Stimulated activated CD4-positive, alpha-beta T cell treated with anti-CD3 and anti-CD28 coated beads, Interleukin-4, amount 100 ng/mL, for 48 hours (primary cell): Measurements from ENCODE around the gene ESRRA.

Experiments used
- DNase-seq, 2 donors: peaks; one replicate each; pipeline ENCODE4 v3.0.0-alpha.2; 2020; ENCODE audit warnings: low read depth in 2 of 2

The ESRRA gene

DNA sequence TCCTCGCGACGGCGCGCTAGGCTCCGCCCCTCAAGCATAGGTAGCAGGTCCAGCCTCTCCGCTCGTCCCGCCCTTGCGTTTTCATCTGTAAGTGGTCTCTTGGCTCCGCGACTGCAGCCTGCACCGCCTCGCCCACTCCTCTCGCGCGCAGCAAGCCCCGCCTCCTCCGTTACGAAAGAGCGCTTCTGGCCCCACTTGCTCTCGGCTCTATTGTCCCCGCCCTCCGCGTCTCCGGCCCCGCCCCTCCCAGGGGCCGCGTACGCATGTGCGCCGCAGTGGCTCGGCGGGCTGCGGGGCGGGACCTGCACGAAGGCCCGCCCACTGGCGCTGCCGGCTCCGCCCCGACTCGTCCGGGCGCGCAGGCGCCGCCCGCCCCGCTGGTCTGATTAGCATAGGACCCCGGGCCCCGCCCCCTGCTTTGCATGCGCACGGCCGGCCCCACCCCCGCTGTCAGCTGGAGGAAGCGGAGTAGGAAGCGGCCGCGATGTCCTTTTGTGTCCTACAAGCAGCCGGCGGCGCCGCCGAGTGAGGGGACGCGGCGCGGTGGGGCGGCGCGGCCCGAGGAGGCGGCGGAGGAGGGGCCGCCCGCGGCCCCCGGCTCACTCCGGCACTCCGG, at the start of gene ESRRA:
Gene ESRRA, plus strand, starts transcription at position 450 of the 616 bp plus-strand sequence. CDS start 1,656 bp downstream, outside the sequence.
- peak; percentile 100 for DNase-seq

DNA sequence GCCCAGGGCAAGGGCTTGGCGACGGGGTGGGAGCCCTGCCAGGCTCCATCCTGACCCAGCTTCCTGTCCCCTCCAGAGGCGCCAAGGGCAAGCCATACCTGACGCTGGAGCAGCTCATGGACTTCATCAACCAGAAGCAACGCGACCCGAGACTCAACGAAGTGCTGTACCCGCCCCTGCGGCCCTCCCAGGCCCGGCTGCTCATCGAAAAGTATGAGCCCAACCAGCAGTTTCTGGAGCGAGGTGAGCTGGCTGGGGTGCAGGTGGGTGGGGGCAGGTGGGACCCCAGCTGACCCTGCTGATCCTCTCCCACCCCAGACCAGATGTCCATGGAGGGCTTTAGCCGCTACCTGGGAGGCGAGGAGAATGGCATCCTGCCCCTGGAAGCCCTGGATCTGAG, 49.0 kb upstream of the ESRRA start:
- no peak for DNase-seq

DNA sequence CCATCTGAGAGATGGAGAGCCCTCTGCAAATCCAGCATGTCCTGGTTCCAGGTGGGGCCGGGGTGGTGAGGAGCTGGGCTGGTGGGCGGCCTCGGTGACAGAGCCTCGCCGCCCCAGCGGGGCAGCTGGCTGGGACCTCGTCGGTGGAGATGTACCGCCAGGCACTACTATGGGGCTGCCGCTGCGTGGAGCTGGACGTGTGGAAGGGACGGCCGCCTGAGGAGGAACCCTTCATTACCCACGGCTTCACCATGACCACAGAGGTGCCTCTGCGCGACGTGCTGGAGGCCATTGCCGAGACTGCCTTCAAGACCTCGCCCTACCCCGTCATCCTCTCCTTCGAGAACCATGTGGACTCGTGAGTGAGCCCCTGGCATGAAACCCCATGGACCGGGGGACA, 47.0 kb upstream of the ESRRA start:
- DNase-seq, result no peak

DNA sequence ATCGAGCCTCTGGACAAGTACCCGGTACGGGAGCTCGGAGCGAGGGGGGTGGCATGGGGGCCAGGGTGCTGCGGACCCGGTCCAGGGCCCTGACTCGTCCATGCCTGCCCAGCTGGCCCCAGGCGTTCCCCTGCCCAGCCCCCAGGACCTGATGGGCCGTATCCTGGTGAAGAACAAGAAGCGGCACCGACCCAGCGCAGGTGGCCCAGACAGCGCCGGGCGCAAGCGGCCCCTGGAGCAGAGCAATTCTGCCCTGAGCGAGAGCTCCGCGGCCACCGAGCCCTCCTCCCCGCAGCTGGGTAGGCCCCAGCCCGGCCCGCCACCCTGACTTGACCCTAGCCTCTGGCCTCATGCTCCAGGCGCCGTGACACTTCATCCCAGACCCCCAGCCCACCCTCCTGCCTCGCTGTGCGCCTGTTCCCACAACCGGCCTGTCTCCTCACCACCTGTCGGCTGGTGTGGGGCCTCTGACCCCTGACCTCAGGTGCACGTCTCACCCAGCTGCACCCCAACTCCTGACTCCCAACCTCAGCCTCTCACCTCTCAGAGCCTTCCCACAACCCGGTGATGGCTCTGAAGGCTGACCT, 46.3 kb upstream of the ESRRA start:
- DNase-seq, result no peak

DNA sequence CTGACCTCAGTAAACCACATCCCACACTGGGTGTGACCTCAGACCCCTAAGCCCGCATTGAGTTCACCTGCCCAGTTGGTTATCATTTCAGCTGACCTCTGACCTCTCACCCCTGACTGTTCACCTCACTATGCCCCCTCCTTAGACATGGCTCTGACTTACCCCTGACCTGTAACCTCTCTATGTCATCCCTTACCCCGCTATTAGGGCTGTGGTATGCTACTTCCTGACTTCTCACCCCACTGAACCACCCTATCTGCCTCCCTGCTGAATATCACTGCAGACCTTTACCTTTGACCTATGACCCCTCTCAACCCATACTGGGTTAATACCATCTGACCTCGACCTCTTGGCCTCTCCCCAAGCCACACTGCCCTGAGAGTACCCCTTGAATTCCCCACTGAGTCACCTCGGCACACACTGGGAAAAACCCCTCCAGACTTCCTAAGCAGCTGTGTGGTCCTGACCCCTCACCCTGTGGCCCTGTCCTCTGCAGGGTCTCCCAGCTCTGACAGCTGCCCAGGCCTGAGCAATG, 45.7 kb upstream of the ESRRA start:
- no peak for DNase-seq

DNA sequence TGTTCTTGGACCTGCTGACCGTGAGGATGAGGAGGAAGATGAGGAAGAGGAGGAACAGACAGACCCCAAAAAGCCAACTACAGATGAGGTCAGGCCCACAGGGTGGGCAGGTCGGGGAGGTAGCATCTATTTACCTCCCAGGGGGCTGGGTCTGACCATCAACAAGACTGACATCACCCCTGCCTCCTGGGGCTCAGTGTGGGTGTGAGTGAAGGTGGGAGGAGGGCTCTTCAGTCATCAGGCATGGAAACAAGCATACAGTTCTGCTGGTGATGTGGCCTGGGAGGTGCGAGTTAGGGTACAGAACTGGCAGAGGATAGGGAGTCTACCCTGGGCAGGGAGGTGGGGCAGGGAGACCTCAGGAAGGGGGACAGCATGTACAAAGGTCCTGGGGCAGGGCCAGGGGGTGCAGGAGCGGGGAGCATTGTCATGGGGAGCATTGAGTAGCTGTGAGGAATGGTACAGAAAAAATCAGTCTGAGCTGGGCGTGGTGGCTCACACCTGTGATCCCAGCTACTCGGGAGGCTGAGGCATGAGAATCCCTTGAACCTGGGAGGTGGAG, 45.1 kb upstream of the ESRRA start:
- no peak for DNase-seq

DNA sequence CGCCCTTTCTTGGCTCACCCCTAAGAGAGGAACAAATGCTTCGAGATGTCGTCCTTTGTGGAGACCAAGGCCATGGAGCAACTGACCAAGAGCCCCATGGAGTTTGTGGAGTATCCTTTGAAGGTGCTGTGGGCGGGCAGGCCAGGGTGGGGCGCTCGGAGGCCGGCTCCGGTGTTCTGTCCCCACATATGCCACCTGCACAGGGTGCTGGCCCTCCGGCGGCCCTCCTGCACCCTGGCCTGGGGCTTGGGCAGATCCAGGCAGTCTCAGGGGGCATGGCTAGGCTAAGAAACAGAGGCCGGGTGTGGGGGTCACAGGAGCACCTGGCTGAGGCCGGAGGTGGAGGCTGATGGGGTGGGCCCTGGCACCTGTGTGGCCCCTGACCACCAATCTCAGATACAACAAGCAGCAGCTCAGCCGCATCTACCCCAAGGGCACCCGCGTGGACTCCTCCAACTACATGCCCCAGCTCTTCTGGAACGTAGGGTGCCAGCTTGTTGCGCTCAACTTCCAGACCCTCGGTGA, 43.7 kb upstream of the ESRRA start:
- no peak for DNase-seq

DNA sequence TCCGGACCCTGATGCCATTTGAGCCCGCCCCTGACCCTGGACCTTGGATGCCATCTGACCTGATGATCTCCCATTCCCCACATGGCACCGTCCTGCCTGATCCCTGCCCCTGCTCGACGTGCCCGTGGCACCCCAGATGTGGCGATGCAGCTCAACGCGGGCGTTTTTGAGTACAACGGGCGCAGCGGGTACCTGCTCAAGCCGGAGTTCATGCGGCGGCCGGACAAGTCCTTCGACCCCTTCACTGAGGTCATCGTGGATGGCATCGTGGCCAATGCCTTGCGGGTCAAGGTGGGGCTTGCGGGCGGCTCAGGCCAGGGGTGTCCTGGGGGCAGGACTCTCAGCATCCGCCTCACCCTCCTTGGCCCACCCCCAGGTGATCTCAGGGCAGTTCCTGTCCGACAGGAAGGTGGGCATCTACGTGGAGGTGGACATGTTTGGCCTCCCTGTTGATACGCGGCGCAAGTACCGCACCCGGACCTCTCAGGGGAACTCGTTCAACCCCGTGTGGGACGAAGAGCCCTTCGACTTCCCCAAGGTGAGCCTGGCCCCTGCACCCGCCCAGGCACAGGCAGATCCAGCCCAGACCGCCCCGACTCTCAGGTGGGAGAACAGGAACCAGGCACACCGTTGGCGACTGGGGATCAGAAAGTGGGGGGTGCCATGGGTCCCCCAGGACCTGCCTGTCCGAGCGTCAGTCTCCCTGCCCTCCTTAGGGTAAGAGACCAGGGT, 42.9 kb upstream of the ESRRA start:
- no peak for DNase-seq

DNA sequence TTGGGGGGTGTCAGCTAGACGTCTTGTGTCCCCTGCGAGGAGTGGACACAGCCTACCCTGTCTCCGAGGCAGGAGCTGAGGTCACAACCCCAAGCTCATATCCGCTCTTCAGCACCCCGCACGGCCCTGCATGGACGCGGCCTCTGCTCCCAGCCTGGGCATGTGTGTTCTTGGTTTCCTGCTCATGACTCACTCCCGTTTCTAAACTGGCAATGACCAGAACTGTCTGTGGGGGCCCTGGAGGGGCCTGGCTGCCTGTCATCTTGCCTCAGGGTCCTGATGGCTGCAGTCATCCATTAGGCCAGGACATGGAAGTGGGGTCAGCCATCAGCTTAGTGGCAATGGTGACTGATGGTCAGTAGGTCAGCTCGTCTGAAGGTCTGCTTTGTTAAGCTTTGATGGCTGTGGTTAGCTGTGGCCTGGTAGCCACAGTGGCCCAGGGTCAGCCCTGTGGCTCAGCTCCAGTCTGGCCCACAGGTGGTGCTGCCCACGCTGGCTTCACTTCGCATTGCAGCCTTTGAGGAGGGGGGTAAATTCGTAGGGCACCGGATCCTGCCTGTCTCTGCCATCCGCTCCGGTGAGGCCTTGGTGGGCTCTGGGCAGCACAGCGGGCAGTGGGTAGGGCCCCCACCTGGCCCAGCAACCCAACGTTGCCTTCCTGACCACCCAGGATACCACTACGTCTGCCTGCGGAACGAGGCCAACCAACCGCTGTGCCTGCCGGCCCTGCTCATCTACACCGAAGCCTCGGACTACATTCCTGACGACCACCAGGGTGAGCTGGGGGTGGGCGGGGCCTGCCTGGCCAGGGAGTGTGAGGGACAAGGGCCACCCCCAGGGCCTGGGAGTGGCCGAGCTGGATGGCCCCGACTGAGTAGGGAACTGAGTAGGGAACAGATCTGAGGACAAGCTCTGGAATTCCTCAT, 42.0 kb upstream of the ESRRA start:
- no peak for DNase-seq

DNA sequence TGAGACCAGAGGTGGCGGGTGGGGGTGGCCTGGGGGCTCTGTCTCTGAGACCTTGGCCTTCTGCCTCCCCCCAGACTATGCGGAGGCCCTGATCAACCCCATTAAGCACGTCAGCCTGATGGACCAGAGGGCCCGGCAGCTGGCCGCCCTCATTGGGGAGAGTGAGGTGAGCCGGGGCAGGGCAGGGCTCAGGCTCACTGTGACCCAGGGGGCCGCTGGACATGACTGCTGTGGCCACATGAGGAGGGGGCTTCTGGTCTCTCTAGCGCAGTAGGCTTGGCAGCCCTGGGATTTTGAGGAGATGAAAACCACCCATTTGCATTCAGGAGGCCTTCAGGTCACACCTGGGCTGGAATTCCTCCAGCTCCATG, 41.4 kb upstream of the ESRRA start:
- no peak for DNase-seq

DNA sequence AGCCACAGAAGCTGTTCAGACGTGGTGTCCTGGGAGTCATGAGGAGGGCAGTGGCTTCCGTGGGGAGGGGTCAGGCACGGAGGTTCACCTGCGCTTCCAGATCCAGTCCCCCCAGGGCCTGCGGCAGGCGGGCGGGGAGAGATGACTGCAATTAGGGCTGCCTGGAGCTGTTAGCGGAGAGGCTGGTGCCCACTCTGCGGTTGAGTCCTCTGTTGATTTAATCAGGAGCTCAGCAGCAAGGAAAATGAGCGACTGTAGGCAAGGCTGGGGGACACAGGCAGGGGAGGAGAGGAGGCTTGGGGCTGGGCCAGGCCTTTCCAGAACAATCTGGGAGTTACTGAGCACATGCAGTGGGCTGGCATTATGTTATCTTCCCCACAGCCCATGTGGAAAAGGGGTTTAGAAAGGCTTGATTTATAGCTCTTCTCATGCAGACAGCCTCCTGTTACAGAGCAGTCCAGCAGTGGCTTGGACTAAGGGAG, 40.9 kb upstream of the ESRRA start:
- DNase-seq, result no peak

DNA sequence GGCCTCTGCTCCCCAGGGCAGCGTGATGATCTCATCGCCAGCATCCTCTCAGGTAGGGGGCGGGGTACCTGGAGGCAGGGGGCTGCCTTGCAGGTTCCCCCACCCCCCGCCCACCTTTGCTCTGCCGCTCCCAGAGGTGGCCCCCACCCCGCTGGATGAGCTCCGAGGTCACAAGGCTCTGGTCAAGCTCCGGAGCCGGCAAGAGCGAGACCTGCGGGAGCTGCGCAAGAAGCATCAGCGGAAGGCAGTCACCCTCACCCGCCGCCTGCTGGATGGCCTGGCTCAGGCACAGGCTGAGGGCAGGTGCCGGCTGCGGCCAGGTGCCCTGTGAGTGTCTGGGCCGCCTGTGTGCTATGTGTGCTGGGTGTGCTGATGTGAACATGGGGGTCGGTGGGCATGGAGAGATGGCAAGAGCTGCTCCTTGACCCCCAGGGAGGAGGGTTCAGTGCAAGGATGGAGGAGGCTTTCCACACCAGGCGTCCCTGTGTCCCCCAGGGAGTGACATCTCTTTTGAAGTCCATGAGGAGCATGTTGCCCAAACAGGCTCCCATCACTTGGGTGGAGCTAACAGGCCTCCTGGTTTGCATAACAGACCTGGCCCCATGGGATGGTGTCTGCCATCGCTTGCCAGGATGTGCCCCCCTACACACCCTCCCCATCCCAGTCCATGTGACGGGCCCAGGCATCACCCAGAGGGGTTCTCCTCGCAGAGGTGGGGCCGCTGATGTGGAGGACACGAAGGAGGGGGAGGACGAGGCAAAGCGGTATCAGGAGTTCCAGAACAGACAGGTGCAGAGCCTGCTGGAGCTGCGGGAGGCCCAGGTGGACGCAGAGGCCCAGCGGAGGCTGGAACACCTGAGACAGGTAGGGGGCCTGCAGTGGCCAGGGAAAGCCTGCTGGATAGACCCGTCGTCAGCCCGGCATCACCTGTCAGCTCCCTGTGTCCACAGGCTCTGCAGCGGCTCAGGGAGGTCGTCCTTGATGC, 39.9 kb upstream of the ESRRA start:
- no peak for DNase-seq

DNA sequence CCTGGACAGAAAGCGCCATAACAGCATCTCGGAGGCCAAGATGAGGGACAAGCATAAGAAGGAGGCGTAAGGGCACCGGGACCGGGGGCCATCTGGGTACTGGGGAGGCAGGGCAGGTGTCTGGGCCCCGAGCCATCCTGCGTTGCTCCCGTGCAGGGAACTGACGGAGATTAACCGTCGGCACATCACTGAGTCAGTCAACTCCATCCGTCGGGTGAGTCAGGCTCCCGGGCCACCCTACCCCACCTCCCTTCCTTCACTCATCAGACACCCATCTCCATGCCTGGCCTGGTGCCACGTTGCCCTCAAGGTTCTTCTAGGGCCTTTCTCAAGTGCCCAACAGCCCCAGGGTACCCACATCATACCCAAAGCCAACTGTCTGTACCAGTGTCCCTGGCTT, 39.0 kb upstream of the ESRRA start:
- DNase-seq, result no peak

DNA sequence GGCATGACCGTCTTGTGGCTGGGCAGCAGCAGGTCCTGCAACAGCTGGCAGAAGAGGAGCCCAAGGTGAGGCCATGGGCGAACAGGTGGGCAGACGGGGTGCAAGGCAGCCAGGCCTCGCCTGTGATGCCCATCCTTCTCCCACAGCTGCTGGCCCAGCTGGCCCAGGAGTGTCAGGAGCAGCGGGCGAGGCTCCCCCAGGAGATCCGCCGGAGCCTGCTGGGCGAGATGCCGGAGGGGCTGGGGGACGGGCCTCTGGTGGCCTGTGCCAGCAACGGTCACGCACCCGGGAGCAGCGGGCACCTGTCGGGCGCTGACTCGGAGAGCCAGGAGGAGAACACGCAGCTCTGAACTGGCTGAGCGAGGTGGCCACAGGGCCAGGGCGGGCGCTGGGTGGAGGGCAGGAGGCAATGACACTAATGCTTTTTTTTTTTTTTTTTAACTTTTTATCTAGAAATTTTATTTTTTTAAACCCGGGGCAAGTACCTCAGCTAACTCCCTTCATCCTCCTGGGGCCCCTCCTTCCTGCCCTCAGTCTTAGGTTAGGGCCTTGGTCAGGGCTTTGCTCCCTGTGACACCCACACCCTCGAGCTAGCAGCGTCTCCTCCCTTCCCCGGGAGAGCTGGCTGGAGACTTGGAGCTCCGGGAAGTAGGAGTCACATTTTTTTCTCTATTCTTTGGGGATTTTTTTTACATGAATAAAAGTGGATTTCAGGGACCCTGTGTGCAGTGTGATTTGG, 37.9 kb upstream of the ESRRA start:
- DNase-seq, result no peak

DNA sequence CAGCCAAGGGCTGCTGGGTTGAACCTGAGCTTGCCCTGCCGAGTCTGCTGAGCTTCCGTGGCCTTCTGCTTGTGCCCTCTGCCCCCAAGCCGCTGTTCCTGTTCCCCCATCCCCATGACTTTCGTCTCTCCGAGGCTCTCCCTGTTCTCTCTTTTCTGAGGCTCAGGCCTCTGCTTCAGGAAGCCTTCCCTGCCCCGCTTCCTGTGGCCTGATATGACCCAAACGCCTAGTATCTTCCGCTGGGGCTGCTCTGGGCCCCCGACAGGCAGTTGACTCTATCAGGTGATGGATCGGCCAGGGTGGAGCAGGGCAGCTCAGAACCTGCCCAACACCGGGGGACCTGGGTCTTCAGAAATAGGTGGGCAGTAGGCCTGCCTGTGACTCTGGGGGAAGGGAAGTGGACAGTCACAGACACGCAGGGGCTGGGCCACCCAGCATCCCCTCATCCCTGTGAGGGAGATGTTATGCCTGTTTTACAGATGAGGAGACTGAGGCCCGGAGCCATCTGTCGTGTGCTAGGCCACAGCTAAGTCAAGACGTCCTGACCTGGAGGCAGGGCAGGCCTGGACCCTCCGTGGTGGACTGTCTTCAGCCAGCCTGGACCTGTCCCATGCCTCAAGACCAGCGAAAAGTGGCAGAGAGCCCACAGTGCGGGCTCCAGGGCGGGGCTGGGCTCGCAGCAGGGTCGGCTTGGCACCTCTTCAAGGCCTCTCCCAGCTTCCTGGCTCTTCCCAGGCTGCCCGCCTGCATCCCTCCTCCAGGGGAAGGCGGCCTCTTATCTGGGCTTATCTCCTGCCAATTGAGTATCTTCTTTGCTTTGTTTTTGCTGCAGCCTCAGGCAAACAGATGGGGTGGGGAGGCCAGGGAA, 37.1 kb upstream of the ESRRA start:
- DNase-seq, result no peak

DNA sequence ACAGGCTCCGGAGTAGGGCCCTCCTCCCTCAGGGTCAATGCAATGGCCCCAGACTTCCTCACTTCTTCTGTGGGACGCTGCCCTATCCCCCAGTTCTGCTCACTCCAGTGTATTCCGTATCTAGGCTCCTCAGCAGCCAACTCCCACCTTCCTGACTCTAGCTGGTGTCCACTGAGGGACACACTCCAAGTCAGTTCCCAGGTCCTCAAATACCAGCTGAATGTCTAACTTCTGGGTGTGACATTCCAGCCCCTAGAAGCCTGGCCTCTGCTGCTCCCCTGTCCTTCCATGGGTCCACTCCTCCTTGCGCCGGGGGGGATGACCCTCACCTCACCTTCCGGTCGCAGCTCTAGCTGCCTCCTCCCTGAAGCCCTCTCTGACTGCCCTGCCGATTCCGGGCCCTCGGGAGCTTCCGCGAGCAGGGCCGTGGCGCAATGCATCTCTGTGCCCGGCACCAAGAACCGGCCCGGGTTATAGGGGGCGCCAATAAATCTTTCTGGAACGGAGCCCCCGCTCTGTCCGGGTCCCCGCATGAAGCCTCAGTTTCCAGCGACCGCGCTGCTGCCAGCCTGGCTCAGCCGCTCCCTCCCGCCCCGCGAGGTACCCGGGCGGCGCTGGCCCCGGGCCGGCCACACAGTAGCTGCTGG, 36.3 kb upstream of the ESRRA start:
- DNase-seq, result peak; percentile 39 to 55

DNA sequence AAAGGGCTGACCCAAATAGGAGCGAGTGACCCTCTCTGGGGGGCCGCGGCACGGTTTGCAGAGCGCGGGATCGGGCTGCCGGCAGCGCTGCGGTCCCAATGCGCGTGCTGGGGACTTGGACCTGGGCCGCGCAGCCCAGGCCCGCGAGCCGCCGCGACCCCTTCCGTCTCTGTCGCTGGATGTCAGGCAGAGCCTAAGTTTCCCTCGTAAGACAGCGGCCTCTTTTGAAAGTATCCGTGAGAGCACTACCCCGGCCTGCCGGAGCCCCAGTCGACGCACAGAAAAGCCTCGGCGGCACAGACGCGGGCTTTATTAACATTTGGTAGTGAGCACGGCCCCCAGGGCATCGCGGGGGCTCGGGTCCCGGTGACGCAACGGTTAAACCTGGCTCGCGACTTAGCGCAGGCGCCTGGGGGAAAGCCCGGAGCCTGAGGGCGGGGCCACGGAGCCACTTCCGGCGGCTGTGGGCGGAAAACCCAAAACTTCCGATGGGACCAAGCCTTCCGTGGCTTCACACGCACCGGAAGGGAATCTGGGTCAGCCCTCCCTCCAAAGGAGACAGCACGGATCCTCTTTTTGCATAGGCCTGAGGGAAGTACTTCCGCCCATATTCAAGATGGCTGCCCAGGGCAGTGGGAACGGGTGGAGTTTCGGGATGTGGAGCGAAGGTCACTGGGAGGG, 35.6 kb upstream of the ESRRA start:
- DNase-seq, result peak; percentile 96 to 97
